ENCODE measurements around the gene ACTR10. TPM values are rescaled to one million over a fixed set of nuclear protein-coding genes. Genes with fewer than 3 reads are reported as not detected.

Gene ACTR10
- total and polyA plus RNA-seq, 2 of the 8 experiments (the other 6 are each of a cell fraction or from before 2014, with no cell fraction given) = 15.4 to 34.6 TPM

- no peak for TF ChIP-seq RXRA (IDR thresholded peaks at IDR 0.05; ENCODE audit: insufficient read depth, low read depth, low read length)
- TF ChIP-seq GTF2F1 (IDR thresholded peaks at IDR 0.05; ENCODE audit: borderline replicate concordance, low read depth, low read length) = no peak
- TF ChIP-seq CHD2 (IDR thresholded peaks at IDR 0.05; ENCODE audit: low read length) = no peak
- no peak for TF ChIP-seq BRCA1 (IDR thresholded peaks at IDR 0.05; ENCODE audit: low read depth, low read length)
- TF ChIP-seq, protein P1, sequence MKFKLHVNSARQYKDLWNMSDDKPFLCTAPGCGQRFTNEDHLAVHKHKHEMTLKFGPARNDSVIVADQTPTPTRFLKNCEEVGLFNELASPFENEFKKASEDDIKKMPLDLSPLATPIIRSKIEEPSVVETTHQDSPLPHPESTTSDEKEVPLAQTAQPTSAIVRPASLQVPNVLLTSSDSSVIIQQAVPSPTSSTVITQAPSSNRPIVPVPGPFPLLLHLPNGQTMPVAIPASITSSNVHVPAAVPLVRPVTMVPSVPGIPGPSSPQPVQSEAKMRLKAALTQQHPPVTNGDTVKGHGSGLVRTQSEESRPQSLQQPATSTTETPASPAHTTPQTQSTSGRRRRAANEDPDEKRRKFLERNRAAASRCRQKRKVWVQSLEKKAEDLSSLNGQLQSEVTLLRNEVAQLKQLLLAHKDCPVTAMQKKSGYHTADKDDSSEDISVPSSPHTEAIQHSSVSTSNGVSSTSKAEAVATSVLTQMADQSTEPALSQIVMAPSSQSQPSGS (IDR thresholded peaks at IDR 0.05; ENCODE audit: low read length) = no peak
- TF ChIP-seq, protein P2, sequence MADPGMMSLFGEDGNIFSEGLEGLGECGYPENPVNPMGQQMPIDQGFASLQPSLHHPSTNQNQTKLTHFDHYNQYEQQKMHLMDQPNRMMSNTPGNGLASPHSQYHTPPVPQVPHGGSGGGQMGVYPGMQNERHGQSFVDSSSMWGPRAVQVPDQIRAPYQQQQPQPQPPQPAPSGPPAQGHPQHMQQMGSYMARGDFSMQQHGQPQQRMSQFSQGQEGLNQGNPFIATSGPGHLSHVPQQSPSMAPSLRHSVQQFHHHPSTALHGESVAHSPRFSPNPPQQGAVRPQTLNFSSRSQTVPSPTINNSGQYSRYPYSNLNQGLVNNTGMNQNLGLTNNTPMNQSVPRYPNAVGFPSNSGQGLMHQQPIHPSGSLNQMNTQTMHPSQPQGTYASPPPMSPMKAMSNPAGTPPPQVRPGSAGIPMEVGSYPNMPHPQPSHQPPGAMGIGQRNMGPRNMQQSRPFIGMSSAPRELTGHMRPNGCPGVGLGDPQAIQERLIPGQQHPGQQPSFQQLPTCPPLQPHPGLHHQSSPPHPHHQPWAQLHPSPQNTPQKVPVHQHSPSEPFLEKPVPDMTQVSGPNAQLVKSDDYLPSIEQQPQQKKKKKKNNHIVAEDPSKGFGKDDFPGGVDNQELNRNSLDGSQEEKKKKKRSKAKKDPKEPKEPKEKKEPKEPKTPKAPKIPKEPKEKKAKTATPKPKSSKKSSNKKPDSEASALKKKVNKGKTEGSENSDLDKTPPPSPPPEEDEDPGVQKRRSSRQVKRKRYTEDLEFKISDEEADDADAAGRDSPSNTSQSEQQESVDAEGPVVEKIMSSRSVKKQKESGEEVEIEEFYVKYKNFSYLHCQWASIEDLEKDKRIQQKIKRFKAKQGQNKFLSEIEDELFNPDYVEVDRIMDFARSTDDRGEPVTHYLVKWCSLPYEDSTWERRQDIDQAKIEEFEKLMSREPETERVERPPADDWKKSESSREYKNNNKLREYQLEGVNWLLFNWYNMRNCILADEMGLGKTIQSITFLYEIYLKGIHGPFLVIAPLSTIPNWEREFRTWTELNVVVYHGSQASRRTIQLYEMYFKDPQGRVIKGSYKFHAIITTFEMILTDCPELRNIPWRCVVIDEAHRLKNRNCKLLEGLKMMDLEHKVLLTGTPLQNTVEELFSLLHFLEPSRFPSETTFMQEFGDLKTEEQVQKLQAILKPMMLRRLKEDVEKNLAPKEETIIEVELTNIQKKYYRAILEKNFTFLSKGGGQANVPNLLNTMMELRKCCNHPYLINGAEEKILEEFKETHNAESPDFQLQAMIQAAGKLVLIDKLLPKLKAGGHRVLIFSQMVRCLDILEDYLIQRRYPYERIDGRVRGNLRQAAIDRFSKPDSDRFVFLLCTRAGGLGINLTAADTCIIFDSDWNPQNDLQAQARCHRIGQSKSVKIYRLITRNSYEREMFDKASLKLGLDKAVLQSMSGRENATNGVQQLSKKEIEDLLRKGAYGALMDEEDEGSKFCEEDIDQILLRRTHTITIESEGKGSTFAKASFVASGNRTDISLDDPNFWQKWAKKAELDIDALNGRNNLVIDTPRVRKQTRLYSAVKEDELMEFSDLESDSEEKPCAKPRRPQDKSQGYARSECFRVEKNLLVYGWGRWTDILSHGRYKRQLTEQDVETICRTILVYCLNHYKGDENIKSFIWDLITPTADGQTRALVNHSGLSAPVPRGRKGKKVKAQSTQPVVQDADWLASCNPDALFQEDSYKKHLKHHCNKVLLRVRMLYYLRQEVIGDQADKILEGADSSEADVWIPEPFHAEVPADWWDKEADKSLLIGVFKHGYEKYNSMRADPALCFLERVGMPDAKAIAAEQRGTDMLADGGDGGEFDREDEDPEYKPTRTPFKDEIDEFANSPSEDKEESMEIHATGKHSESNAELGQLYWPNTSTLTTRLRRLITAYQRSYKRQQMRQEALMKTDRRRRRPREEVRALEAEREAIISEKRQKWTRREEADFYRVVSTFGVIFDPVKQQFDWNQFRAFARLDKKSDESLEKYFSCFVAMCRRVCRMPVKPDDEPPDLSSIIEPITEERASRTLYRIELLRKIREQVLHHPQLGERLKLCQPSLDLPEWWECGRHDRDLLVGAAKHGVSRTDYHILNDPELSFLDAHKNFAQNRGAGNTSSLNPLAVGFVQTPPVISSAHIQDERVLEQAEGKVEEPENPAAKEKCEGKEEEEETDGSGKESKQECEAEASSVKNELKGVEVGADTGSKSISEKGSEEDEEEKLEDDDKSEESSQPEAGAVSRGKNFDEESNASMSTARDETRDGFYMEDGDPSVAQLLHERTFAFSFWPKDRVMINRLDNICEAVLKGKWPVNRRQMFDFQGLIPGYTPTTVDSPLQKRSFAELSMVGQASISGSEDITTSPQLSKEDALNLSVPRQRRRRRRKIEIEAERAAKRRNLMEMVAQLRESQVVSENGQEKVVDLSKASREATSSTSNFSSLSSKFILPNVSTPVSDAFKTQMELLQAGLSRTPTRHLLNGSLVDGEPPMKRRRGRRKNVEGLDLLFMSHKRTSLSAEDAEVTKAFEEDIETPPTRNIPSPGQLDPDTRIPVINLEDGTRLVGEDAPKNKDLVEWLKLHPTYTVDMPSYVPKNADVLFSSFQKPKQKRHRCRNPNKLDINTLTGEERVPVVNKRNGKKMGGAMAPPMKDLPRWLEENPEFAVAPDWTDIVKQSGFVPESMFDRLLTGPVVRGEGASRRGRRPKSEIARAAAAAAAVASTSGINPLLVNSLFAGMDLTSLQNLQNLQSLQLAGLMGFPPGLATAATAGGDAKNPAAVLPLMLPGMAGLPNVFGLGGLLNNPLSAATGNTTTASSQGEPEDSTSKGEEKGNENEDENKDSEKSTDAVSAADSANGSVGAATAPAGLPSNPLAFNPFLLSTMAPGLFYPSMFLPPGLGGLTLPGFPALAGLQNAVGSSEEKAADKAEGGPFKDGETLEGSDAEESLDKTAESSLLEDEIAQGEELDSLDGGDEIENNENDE (IDR thresholded peaks at IDR 0.05; ENCODE audit: insufficient replicate concordance, low read length) = no peak
- TF ChIP-seq CBX5 (IDR thresholded peaks at IDR 0.05; ENCODE audit: low read depth, low read length) = no peak
These were observed 45.6 kb downstream of the ACTR10 start (continued) for GRCh38 chr14:58245562-58245961.
